ENCODE data around the gene ART3.
A peak's percentile ranks its signal among the peaks of the same experiment; 100 is the strongest.

Gene ART3

GRCh38 chr4:76074468-76074867, at the start of gene ART3:
ART3 (plus strand) TSS chr4:76074709; CDS start chr4:76075890, 1,181 bp downstream.
- Histone ChIP-seq H3K36me3 (replicated peaks; ENCODE audit: low read depth, low read length) (no peaks in the 10 kb centered on the region), H3K79me2 (ENCODE audit: low read length) (no peaks in the 10 kb centered on the region), H3K9ac (ENCODE audit: low read length) (no peak within 1 kb of the TSS), H3K27ac (ENCODE audit: low read length) (no peak within 1 kb of the TSS), H3K4me3 (ENCODE audit: low read length) (no peak within 1 kb of the TSS), H3K4me1 (ENCODE audit: low read length) (peaks cover 6% of the 10 kb centered on the region; the same call in 1 of the 2 replicates), H2AFZ (ENCODE audit: low read depth, low read length) (no peak within 1 kb of the TSS), H4K20me1 (ENCODE audit: insufficient read depth, low read length) (no peaks in the 10 kb centered on the region), H3K9me3 (ENCODE audit: insufficient read depth, low read length) (no peaks in the 10 kb centered on the region), H3K27me3 (ENCODE audit: low read depth, low read length) (no peaks in the 10 kb centered on the region), H3K4me2 (ENCODE audit: low read length) (no peak within 1 kb of the TSS)
- TF ChIP-seq CTCF (IDR thresholded peaks at IDR 0.05; ENCODE audit: low read depth, low read length) (no peak), EZH2phosphoT487 (IDR thresholded peaks at IDR 0.05; ENCODE audit: low read depth) (no peak)

GRCh38 chr4:76028350-76028765, 46.2 kb upstream of the ART3 start:
- Histone ChIP-seq H4K20me1 (ENCODE audit: insufficient read depth, low read length) (no peaks in the 10 kb centered on the region), H3K27me3 (ENCODE audit: low read depth, low read length) (no peaks in the 10 kb centered on the region), H3K9ac (ENCODE audit: low read length) (peak overlapping the region; percentile 63), H3K36me3 (replicated peaks; ENCODE audit: low read depth, low read length) (no peaks in the 10 kb centered on the region), H3K9me3 (ENCODE audit: insufficient read depth, low read length) (no peaks in the 10 kb centered on the region), H2AFZ (ENCODE audit: low read depth, low read length) (peak overlapping the region; percentile 95), H3K4me3 (ENCODE audit: low read length) (peak overlapping the region; percentile 57), H3K27ac (ENCODE audit: low read length) (peak overlapping the region; percentile 45), H3K4me1 (ENCODE audit: low read length) (peaks cover 42% of the 10 kb centered on the region), H3K79me2 (ENCODE audit: low read length) (0 out of 2 replicates have a peak, but pooled peaks cover under 1% of the 10 kb centered on the region), H3K4me2 (ENCODE audit: low read length) (peak overlapping the region; percentile 79)
- TF ChIP-seq EZH2phosphoT487 (IDR thresholded peaks at IDR 0.05; ENCODE audit: low read depth): no peak
- no peak for TF ChIP-seq CTCF (IDR thresholded peaks at IDR 0.05; ENCODE audit: low read depth, low read length)

- TF ChIP-seq CTCF (IDR thresholded peaks at IDR 0.05; ENCODE audit: low read depth, low read length): no peak
- Histone ChIP-seq H2AFZ (ENCODE audit: low read depth, low read length) (0 out of 2 replicates have a peak overlapping the region, but pooled peaks have one; percentile 13), H4K20me1 (ENCODE audit: insufficient read depth, low read length) (no peaks in the 10 kb centered on the region), H3K9me3 (ENCODE audit: insufficient read depth, low read length) (no peaks in the 10 kb centered on the region), H3K79me2 (ENCODE audit: low read length) (no peaks in the 10 kb centered on the region), H3K27me3 (ENCODE audit: low read depth, low read length) (no peaks in the 10 kb centered on the region), H3K9ac (ENCODE audit: low read length) (peak overlapping the region; percentile 63), H3K4me1 (ENCODE audit: low read length) (peaks cover 35% of the 10 kb centered on the region), H3K4me2 (ENCODE audit: low read length) (peak overlapping the region; percentile 79), H3K4me3 (ENCODE audit: low read length) (no peak overlapping the region), H3K27ac (ENCODE audit: low read length) (no peak overlapping the region), H3K36me3 (replicated peaks; ENCODE audit: low read depth, low read length) (no peaks in the 10 kb centered on the region)
Measured at GRCh38 chr4:76029300-76029699, 45.2 kb upstream of the ART3 start.

GRCh38 chr4:76035141-76035540, 39.4 kb upstream of the ART3 start:
- no peaks in the 10 kb centered on the region for H3K9me3 ChIP-seq (ENCODE audit: insufficient read depth, low read length)
- H3K9ac ChIP-seq (ENCODE audit: low read length): peak overlapping the region; percentile 32; the same call in 1 of the 2 replicates
- H3K27ac ChIP-seq (ENCODE audit: low read length): peak overlapping the region; percentile 43

More at GRCh38 chr4:76035141-76035540, 39.4 kb upstream of the ART3 start:
- Histone ChIP-seq H3K4me2 (ENCODE audit: low read length) (peak overlapping the region; percentile 27), H3K4me3 (ENCODE audit: low read length) (no peak overlapping the region), H3K79me2 (ENCODE audit: low read length) (no peaks in the 10 kb centered on the region), H3K4me1 (ENCODE audit: low read length) (peaks cover 28% of the 10 kb centered on the region), H2AFZ (ENCODE audit: low read depth, low read length) (peak overlapping the region; percentile 88), H3K27me3 (ENCODE audit: low read depth, low read length) (no peaks in the 10 kb centered on the region), H3K36me3 (replicated peaks; ENCODE audit: low read depth, low read length) (no peaks in the 10 kb centered on the region), H4K20me1 (ENCODE audit: insufficient read depth, low read length) (no peaks in the 10 kb centered on the region)
- TF ChIP-seq EZH2phosphoT487 (IDR thresholded peaks at IDR 0.05; ENCODE audit: low read depth): no peak
- no peak for TF ChIP-seq CTCF (IDR thresholded peaks at IDR 0.05; ENCODE audit: low read depth, low read length)
